DND-41 (cell line): ENCODE measurements around the gene NDUFS6.

Experiments
- ATAC-seq: fragments of 200-7000 bp; cut with Tn5 transposase; 3 replicates; pipeline ENCODE4 v1.9.1; 2021; ENCODE audit warnings: low read depth; ENCODE audit not compliant: insufficient read depth
- DNase-seq: peaks from one replicate; pipeline ENCODE4 v3.0.0-alpha.2; 2020
- H2AFZ ChIP-seq: 2 replicates; pipeline ENCODE4 v1.6.0; 2012; ENCODE audit warnings: low read depth, low read length
- H3K27ac ChIP-seq: 2 replicates; pipeline ENCODE4 v1.5.1; 2012; ENCODE audit warnings: low read length, inconsistent platforms
- H3K27me3 ChIP-seq: fragments of 200-600 bp; sonication (generic); 2 replicates; pipeline ENCODE4 v1.6.0; 2012; ENCODE audit warnings: low read length, mild to moderate bottlenecking, inconsistent platforms; ENCODE audit not compliant: insufficient read depth, poor library complexity
- H3K36me3 ChIP-seq: 2 replicates; pipeline ENCODE4 v1.5.1; 2012; ENCODE audit warnings: low read length, inconsistent platforms; ENCODE audit not compliant: insufficient read depth
- H3K4me1 ChIP-seq: 2 replicates; pipeline ENCODE4 v1.5.1; 2012; ENCODE audit warnings: mild to moderate bottlenecking, low read length; ENCODE audit not compliant: insufficient read depth
- H3K4me2 ChIP-seq: 2 replicates; pipeline ENCODE4 v1.6.0; 2012; ENCODE audit warnings: mild to moderate bottlenecking, moderate library complexity, low read length, inconsistent platforms; ENCODE audit not compliant: insufficient read depth
- H3K4me3 ChIP-seq, 2 experiments: fragments of 200-600 bp in 1 of 2; shearing (Covaris generic) in 1 of 2; 2 replicates each; pipeline ENCODE4 v1.5.1; 2012 to 2016; ENCODE audit warnings: inconsistent platforms in 2 of 2, low read length in 2 of 2, mild to moderate bottlenecking in 2 of 2, low read depth in 1 of 2, moderate library complexity in 1 of 2
- H3K79me2 ChIP-seq: 2 replicates; pipeline ENCODE4 v1.6.0; 2012; ENCODE audit warnings: low read length, inconsistent platforms; ENCODE audit not compliant: insufficient read depth
- H3K9ac ChIP-seq: 2 replicates; pipeline ENCODE4 v1.6.0; 2012; ENCODE audit warnings: low read depth, mild to moderate bottlenecking, inconsistent platforms, low read length, moderate library complexity
- H3K9me3 ChIP-seq: 2 replicates; pipeline ENCODE4 v1.5.1; 2012; ENCODE audit warnings: low read length, moderate library complexity, mild to moderate bottlenecking, inconsistent platforms; ENCODE audit not compliant: insufficient read depth, severe bottlenecking
- H4K20me1 ChIP-seq: 2 replicates; pipeline ENCODE4 v1.6.0; 2012; ENCODE audit warnings: low read length; ENCODE audit not compliant: insufficient read depth
- CTCF ChIP-seq: IDR thresholded peaks from 2 replicates; pipeline ENCODE4 v1.5.1; 2012; ENCODE audit warnings: borderline replicate concordance, low read length, moderate library complexity, mild to moderate bottlenecking; ENCODE audit not compliant: poor library complexity, severe bottlenecking; ENCODE audit errors: extremely low read depth
- EZH2 ChIP-seq: IDR thresholded peaks from 3 replicates; pipeline ENCODE4 v1.6.1; 2012; ENCODE audit warnings: borderline replicate concordance, low read depth, mild to moderate bottlenecking, moderate library complexity, low read length, inconsistent platforms; ENCODE audit not compliant: severe bottlenecking

The NDUFS6 gene

GRCh38 chr5:1799110-1799601 lies 2.1 kb upstream of the NDUFS6 start:
- no peaks in the 10 kb centered on the region for H3K9me3 ChIP-seq
- DNase-seq (no peak), ATAC-seq (peak; percentile 27)
- peak overlapping the region; percentile 69; the same call in 1 of the 2 replicates for H2AFZ ChIP-seq
- peaks cover 41% of the 10 kb centered on the region for H3K4me1 ChIP-seq
- peak overlapping the region; percentile 70 to 97 for H3K4me3 ChIP-seq
- TF ChIP-seq CTCF (no peak), EZH2 (no peak)
- peaks cover 64% of the 10 kb centered on the region for H3K79me2 ChIP-seq
- H4K20me1 ChIP-seq, result peaks cover 41% of the 10 kb centered on the region; the same call in 1 of the 2 replicates
- peak overlapping the region; percentile 77 for H3K27ac ChIP-seq
- peak overlapping the region; percentile 99 for H3K4me2 ChIP-seq
- peaks cover 44% of the 10 kb centered on the region for H3K36me3 ChIP-seq
- H3K27me3 ChIP-seq, result no peaks in the 10 kb centered on the region
- H3K9ac ChIP-seq, result peak overlapping the region; percentile 96

GRCh38 chr5:1799602-1800471 lies 1.4 kb upstream of the NDUFS6 start, which contains the start of gene MRPL36:
Gene MRPL36 (minus strand): TSS chr5:1799837. CDS start chr5:1798935, 902 bp downstream.
- DNase-seq (peak; percentile 93), ATAC-seq (peak; percentile 73)
- TF ChIP-seq CTCF, result no peak
- no peak for TF ChIP-seq EZH2
- peak within 1 kb of the TSS; percentile 99 for H3K4me2 ChIP-seq
- H2AFZ ChIP-seq, result peak within 1 kb of the TSS; percentile 88
- peaks cover 51% of the 10 kb centered on the region for H3K36me3 ChIP-seq
- peak within 1 kb of the TSS; percentile 96 for H3K9ac ChIP-seq
- H3K79me2 ChIP-seq, result peaks cover 71% of the 10 kb centered on the region
- H4K20me1 ChIP-seq, result peaks cover 48% of the 10 kb centered on the region; the same call in 1 of the 2 replicates
- no peaks in the 10 kb centered on the region for H3K9me3 ChIP-seq
- H3K27me3 ChIP-seq, result no peaks in the 10 kb centered on the region
- H3K4me3 ChIP-seq, result peak within 1 kb of the TSS; percentile 92 to 97
- peaks cover 44% of the 10 kb centered on the region for H3K4me1 ChIP-seq
- H3K27ac ChIP-seq, result peak within 1 kb of the TSS; percentile 83

GRCh38 chr5:1800472-1801221 lies 560 bp upstream of the NDUFS6 start:
- peak overlapping the region; percentile 99 for H3K4me2 ChIP-seq
- H3K36me3 ChIP-seq, result peaks cover 59% of the 10 kb centered on the region
- DNase-seq, result peak; percentile 48
- TF ChIP-seq CTCF (peak; percentile 9), EZH2 (no peak)
- peak overlapping the region; percentile 92 to 97; a peak in 3 of 4 replicates for H3K4me3 ChIP-seq
- peak overlapping the region; percentile 96 for H3K9ac ChIP-seq
- peak overlapping the region; percentile 83 for H3K27ac ChIP-seq
- H3K27me3 ChIP-seq, result no peaks in the 10 kb centered on the region
- ATAC-seq, result peak; percentile 63
- peaks cover 79% of the 10 kb centered on the region for H3K79me2 ChIP-seq
- peaks cover 44% of the 10 kb centered on the region for H3K4me1 ChIP-seq
- H2AFZ ChIP-seq, result peak overlapping the region; percentile 88
- H3K9me3 ChIP-seq, result no peaks in the 10 kb centered on the region
- peaks cover 54% of the 10 kb centered on the region; the same call in 1 of the 2 replicates for H4K20me1 ChIP-seq
